Prostate gland (tissue), 2 donors: ENCODE data around the gene SGO2.

Experiments used
- POLR2A ChIP-seq: fragments of 450-650 bp; IDR thresholded peaks from one replicate; pipeline ENCODE4 v1.6.1; 2016; ENCODE audit warnings: antibody characterized with exemption, mild to moderate bottlenecking
- POLR2AphosphoS5 ChIP-seq: sonication (generic); formaldehyde crosslinking; IDR thresholded peaks from one replicate; pipeline ENCODE4 v1.6.1; 2017; ENCODE audit warnings: antibody characterized with exemption
- TF ChIP-seq, protein P1 (sequence below), 4 experiments: fragments of 200-600 bp in 2 of 4; fragments of 450-650 bp in 2 of 4; sonication (generic) in 2 of 4; IDR thresholded peaks; 1 replicate in 3 of 4; 2 replicates in 1 of 4; pipeline ENCODE4 v1.5.1; 2016 to 2019; ENCODE audit warnings: antibody characterized with exemption in 4 of 4, mild to moderate bottlenecking in 2 of 4, moderate library complexity in 2 of 4

DNA sequence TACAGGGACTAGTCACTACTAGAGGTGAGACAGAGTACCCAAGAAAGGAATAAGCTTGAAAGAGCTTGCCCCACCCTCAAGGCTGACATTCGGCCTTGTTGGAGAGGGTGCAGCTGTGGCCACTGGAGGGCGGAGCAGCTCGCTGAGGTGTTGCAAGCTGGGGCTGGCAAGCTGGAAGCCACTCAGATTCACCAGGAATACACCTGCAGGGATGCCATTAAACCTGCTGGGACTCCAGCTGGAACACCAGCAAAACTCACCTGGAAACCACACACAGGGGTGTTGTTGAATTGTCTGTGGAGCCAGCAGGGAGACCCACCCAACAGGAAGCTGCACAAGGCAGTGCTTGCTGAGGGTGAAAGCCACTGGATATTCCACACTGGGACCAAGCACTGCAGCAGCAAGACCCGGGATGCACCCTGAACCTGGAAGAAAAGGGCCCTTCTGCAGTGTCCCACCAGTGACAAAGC lies 42.2 kb upstream of the SGO2 start:
- TF ChIP-seq POLR2A (no peak), POLR2AphosphoS5 (peak; percentile 46)
- TF ChIP-seq, protein P1, sequence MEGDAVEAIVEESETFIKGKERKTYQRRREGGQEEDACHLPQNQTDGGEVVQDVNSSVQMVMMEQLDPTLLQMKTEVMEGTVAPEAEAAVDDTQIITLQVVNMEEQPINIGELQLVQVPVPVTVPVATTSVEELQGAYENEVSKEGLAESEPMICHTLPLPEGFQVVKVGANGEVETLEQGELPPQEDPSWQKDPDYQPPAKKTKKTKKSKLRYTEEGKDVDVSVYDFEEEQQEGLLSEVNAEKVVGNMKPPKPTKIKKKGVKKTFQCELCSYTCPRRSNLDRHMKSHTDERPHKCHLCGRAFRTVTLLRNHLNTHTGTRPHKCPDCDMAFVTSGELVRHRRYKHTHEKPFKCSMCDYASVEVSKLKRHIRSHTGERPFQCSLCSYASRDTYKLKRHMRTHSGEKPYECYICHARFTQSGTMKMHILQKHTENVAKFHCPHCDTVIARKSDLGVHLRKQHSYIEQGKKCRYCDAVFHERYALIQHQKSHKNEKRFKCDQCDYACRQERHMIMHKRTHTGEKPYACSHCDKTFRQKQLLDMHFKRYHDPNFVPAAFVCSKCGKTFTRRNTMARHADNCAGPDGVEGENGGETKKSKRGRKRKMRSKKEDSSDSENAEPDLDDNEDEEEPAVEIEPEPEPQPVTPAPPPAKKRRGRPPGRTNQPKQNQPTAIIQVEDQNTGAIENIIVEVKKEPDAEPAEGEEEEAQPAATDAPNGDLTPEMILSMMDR (IDR thresholded peaks at IDR 0.05), result peak in 3 of 4 experiments; percentile 26 to 72 (median 66)
